Neural crest cell (in vitro differentiated cells): ENCODE data around the gene APOBR. TPM values are rescaled to one million over a fixed set of nuclear protein-coding genes. Genes with fewer than 3 reads are reported as not detected.
"Not testable (repeated sequence)": the region's sequence is repeated elsewhere in the genome, so short reads cannot be mapped to it uniquely, and the experiment has no call there.

Source experiments
- DNase-seq: peaks from one replicate; pipeline ENCODE4 v3.0.0; 2021; ENCODE audit warnings: low read depth, mixed read lengths, low spot score
- H3K27ac Mint-ChIP-seq: one replicate; pipeline ENCODE4 v1.8.0; 2021; ENCODE audit warnings: mild to moderate bottlenecking, mixed read lengths; ENCODE audit not compliant: unreplicated experiment
- H3K27me3 Mint-ChIP-seq: 2 replicates; pipeline ENCODE4 v1.8.0; 2021; ENCODE audit warnings: low read depth, mild to moderate bottlenecking, mixed read lengths
- H3K36me3 Mint-ChIP-seq: 2 replicates; pipeline ENCODE4 v1.8.0; 2021; ENCODE audit warnings: low read depth, mild to moderate bottlenecking, mixed read lengths
- H3K4me1 Mint-ChIP-seq: 2 replicates; pipeline ENCODE4 v1.8.0; 2021; ENCODE audit warnings: mixed read lengths
- H3K4me3 Mint-ChIP-seq: one replicate; pipeline ENCODE4 v1.8.0; 2021; ENCODE audit warnings: mild to moderate bottlenecking, mixed read lengths
- H3K9me3 Mint-ChIP-seq: 2 replicates; pipeline ENCODE4 v1.8.0; 2021; ENCODE audit warnings: mixed read lengths
- CTCF ChIP-seq: fragments of 200-600 bp; sonication (generic); conservative IDR thresholded peaks from 2 replicates; pipeline ENCODE4 v1.5.0; 2021; ENCODE audit warnings: antibody characterized with exemption, mild to moderate bottlenecking
- total RNA-seq: library from RNA; stranded (reverse); gene quantifications from 2 replicates; pipeline ENCODE4 v1.2.1, GENCODE V29; 2021

APOBR gene
- total RNA-seq, 1 donor from 2014 or later, result 0.14 TPM

- H3K4me3 Mint-ChIP-seq, result no peak overlapping the region
- H3K9me3 Mint-ChIP-seq, result no peaks in the 10 kb centered on the region
- H3K27me3 Mint-ChIP-seq, result peaks cover 7% of the 10 kb centered on the region
- H3K27ac Mint-ChIP-seq, result peak overlapping the region; percentile 63
- TF ChIP-seq CTCF, result no peak
- no peaks in the 10 kb centered on the region for H3K36me3 Mint-ChIP-seq
- H3K4me1 Mint-ChIP-seq, result no peaks in the 10 kb centered on the region
- DNase-seq, result no peak
Observed at GRCh38 chr16:28542646-28543045, 48.2 kb downstream of the APOBR start.

- Mint-ChIP-seq H3K27ac (no peak overlapping the region), H3K4me1 (no peaks in the 10 kb centered on the region), H3K36me3 (no peaks in the 10 kb centered on the region), H3K27me3 (peaks cover 10% of the 10 kb centered on the region), H3K9me3 (no peaks in the 10 kb centered on the region), H3K4me3 (no peak overlapping the region)
- no peak for TF ChIP-seq CTCF
- DNase-seq, result no peak
Observed at GRCh38 chr16:28543072-28543471, 48.6 kb downstream of the APOBR start.

- no peaks in the 10 kb centered on the region for H3K36me3 Mint-ChIP-seq
- no peak overlapping the region for H3K4me3 Mint-ChIP-seq
Observed at GRCh38 chr16:28544998-28545397, 50.6 kb downstream of the APOBR start.

GRCh38 chr16:28545964-28546363, 51.5 kb downstream of the APOBR start:
- H3K4me1 Mint-ChIP-seq, H3K9me3 Mint-ChIP-seq, DNase-seq, H3K4me3 Mint-ChIP-seq, H3K36me3 Mint-ChIP-seq, H3K27ac Mint-ChIP-seq: not testable (repeated sequence)
- peaks cover 18% of the 10 kb centered on the region for H3K27me3 Mint-ChIP-seq

More at GRCh38 chr16:28544998-28545397, 50.6 kb downstream of the APOBR start:
- no peak overlapping the region for H3K27ac Mint-ChIP-seq
- no peak for DNase-seq
- peaks cover 4% of the 10 kb centered on the region for H3K4me1 Mint-ChIP-seq
- H3K27me3 Mint-ChIP-seq, result peaks cover 18% of the 10 kb centered on the region
- H3K9me3 Mint-ChIP-seq, result no peaks in the 10 kb centered on the region
- TF ChIP-seq CTCF, result no peak

- H3K4me3 Mint-ChIP-seq, result no peak overlapping the region
- peaks cover 4% of the 10 kb centered on the region for H3K4me1 Mint-ChIP-seq
- peaks cover 18% of the 10 kb centered on the region for H3K27me3 Mint-ChIP-seq
- TF ChIP-seq CTCF, result no peak
- H3K36me3 Mint-ChIP-seq, result no peaks in the 10 kb centered on the region
- no peaks in the 10 kb centered on the region for H3K9me3 Mint-ChIP-seq
- DNase-seq, result no peak
- no peak overlapping the region for H3K27ac Mint-ChIP-seq
Observed at GRCh38 chr16:28546626-28547025, 52.2 kb downstream of the APOBR start.

- Mint-ChIP-seq H3K27ac (no peak overlapping the region), H3K4me3 (no peak overlapping the region), H3K27me3 (peaks cover 18% of the 10 kb centered on the region), H3K4me1 (peaks cover 4% of the 10 kb centered on the region), H3K9me3 (no peaks in the 10 kb centered on the region), H3K36me3 (no peaks in the 10 kb centered on the region)
- no peak for DNase-seq
- no peak for TF ChIP-seq CTCF
Observed at GRCh38 chr16:28548306-28548802, 53.9 kb downstream of the APOBR start.

Other genes starting within 250 kb of the APOBR start
- gene SBK1, start 202.1 kb upstream of the APOBR start, total RNA-seq, result 79.0 and 79.3 TPM in 2 replicates
- gene NPIPB6, start 131.1 kb upstream of the APOBR start, total RNA-seq, result 1.5 and 3.2 TPM in 2 replicates
- gene EIF3CL, start 90.8 kb upstream of the APOBR start, total RNA-seq, result 91.7 and 119 TPM in 2 replicates
- 0.32 and 0.56 TPM in 2 replicates for gene NPIPB7, start 22.3 kb upstream of the APOBR start, total RNA-seq
- gene CLN3, start 2.6 kb upstream of the APOBR start, total RNA-seq, result 34.4 and 34.6 TPM in 2 replicates
- gene IL27, start 12.2 kb downstream of the APOBR start, total RNA-seq, result not detected in 2 replicates
- not detected in 2 replicates for gene NUPR1, start 44.3 kb downstream of the APOBR start, total RNA-seq
- 34.4 and 41.1 TPM in 2 replicates for gene SGF29, start 59.3 kb downstream of the APOBR start, total RNA-seq
- 0.23 TPM in 1 of 2 replicates, not detected in the other for gene SULT1A2, start 102.4 kb downstream of the APOBR start, total RNA-seq
- gene SULT1A1, start 115.4 kb downstream of the APOBR start, total RNA-seq, result 0.96 and 1.7 TPM in 2 replicates
- gene NPIPB8, start 143.4 kb downstream of the APOBR start, total RNA-seq, result not detected in 2 replicates
- 901 and 985 TPM in 2 replicates for gene EIF3C, start 216.8 kb downstream of the APOBR start, total RNA-seq